ENCODE results near the gene CA10. TPM values are rescaled to one million over a fixed set of nuclear protein-coding genes. Genes with fewer than 3 reads are reported as not detected.

Gene CA10
- total RNA-seq, 1 donor from 2014 or later: 1.3 TPM

DNA sequence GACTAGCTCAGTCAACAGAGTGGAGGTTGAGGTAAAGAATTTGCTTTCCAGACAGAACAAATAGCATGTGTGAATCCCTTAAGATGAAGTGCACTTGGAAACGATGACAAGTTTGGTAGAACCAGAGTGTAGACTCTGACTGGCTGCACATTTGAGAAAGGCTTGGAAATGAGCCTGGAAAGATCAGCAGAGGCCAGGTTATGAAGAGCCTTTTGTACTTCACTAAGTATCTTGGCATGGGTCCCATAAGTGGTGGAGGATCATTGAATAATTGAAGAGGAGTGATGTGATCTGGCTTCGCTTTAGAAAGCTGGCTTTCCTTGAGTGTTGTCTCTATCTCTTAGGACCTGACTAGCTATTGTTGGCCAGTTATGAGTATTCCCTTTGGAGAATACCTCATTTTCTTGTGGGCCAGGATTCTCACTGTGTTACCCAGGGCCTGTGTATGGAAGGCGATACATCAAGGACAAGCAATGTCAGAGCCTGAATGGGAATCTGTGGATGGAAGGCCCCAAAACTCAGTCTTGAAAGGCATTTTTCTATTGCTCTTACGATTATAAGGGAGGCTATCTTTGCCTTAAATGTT lies 568.4 kb downstream of the CA10 start:
- Mint-ChIP-seq H3K4me3 (ENCODE audit: unreplicated experiment) (no peak overlapping the region), H3K4me1 (ENCODE audit: low read depth, unreplicated experiment) (no peaks in the 10 kb centered on the region), H3K36me3 (ENCODE audit: unreplicated experiment) (peaks cover 5% of the 10 kb centered on the region), H3K9me3 (ENCODE audit: unreplicated experiment) (no peaks in the 10 kb centered on the region), H3K27me3 (ENCODE audit: unreplicated experiment) (no peaks in the 10 kb centered on the region), H3K27ac (ENCODE audit: unreplicated experiment) (no peak overlapping the region)
- no peak for TF ChIP-seq CTCF (IDR thresholded peaks at IDR 0.05; ENCODE audit: partially characterized antibody, unreplicated experiment)
- DNase-seq: no peak

DNA sequence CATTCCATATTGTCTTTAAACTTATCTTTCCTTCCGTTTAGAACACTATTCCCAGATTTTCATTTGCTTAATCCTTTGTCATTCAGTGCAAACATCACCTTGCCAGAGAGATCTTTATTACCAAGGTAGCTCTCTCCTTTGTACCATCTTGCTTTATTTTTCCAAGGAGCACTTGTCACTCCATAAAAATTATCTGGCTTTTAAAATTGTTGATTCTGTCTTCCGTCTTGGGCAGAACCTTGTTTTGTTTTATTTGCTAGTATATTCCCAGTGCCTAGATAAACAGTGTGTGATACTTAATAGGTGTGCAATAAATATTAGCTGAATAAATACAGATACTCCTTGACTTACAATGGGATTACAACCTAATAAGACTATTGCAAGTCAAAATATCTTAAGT lies 570.5 kb downstream of the CA10 start:
- H3K27me3 Mint-ChIP-seq (ENCODE audit: unreplicated experiment): no peaks in the 10 kb centered on the region
- no peaks in the 10 kb centered on the region for H3K9me3 Mint-ChIP-seq (ENCODE audit: unreplicated experiment)
- H3K36me3 Mint-ChIP-seq (ENCODE audit: unreplicated experiment): peaks cover 5% of the 10 kb centered on the region
- H3K4me3 Mint-ChIP-seq (ENCODE audit: unreplicated experiment): no peak overlapping the region
- H3K27ac Mint-ChIP-seq (ENCODE audit: unreplicated experiment): no peak overlapping the region
- H3K4me1 Mint-ChIP-seq (ENCODE audit: low read depth, unreplicated experiment): no peaks in the 10 kb centered on the region
- TF ChIP-seq CTCF (IDR thresholded peaks at IDR 0.05; ENCODE audit: partially characterized antibody, unreplicated experiment): no peak
- no peak for DNase-seq

DNA sequence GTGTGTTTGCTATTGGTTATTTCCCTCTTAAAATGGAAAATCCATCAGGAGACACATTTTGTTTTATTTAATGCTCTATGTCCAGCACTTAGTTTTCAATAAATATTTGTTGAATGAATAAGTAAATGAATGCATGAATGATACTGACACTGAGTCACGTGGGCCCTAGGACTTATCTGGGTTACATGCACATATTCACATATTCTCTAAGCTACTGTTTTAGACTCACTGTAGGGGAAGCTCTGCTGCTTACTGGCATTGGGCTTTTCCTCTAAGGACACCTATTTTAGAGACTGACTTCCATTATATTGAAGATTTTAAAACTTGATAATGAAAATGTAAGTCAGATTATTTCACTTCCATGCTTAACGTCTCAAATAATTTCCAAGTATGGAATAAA lies 571.0 kb downstream of the CA10 start:
- TF ChIP-seq CTCF (IDR thresholded peaks at IDR 0.05; ENCODE audit: partially characterized antibody, unreplicated experiment): no peak
- Mint-ChIP-seq H3K4me3 (ENCODE audit: unreplicated experiment) (no peak overlapping the region), H3K27ac (ENCODE audit: unreplicated experiment) (no peak overlapping the region), H3K9me3 (ENCODE audit: unreplicated experiment) (no peaks in the 10 kb centered on the region), H3K4me1 (ENCODE audit: low read depth, unreplicated experiment) (no peaks in the 10 kb centered on the region), H3K36me3 (ENCODE audit: unreplicated experiment) (peaks cover 5% of the 10 kb centered on the region), H3K27me3 (ENCODE audit: unreplicated experiment) (no peaks in the 10 kb centered on the region)
- no peak for DNase-seq

GRCh38 chr17:51585514-51586104 lies 572.9 kb downstream of the CA10 start:
- peak; percentile 40 for DNase-seq
- Mint-ChIP-seq H3K27me3 (ENCODE audit: unreplicated experiment) (no peaks in the 10 kb centered on the region), H3K27ac (ENCODE audit: unreplicated experiment) (no peak overlapping the region), H3K4me1 (ENCODE audit: low read depth, unreplicated experiment) (no peaks in the 10 kb centered on the region), H3K4me3 (ENCODE audit: unreplicated experiment) (no peak overlapping the region), H3K36me3 (ENCODE audit: unreplicated experiment) (peaks cover 5% of the 10 kb centered on the region), H3K9me3 (ENCODE audit: unreplicated experiment) (no peaks in the 10 kb centered on the region)
- TF ChIP-seq CTCF (IDR thresholded peaks at IDR 0.05; ENCODE audit: partially characterized antibody, unreplicated experiment): peak; percentile 30

DNA sequence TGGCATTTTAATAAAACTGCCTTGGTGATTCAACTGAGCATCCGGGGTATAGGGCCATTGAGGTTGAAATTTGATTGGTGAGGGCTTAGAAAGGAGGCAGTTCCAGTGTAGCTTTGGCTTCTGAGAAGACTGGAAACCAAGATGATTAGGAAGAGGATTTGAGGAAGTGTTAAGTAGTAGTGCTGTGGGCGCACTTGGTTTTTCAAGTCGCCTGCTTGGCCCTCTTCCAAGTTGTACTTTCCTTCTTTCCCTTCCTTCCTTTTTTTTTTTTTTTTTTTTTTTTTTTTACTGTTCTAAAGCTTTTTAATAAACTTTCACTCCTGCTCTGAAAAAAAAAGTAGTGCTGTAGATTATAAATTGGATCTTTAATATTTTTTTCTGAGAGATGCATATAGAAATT lies 577.6 kb downstream of the CA10 start:
- H3K4me1 Mint-ChIP-seq (ENCODE audit: low read depth, unreplicated experiment): no peaks in the 10 kb centered on the region
- no peak for TF ChIP-seq CTCF (IDR thresholded peaks at IDR 0.05; ENCODE audit: partially characterized antibody, unreplicated experiment)
- H3K36me3 Mint-ChIP-seq (ENCODE audit: unreplicated experiment): peaks cover 5% of the 10 kb centered on the region
- H3K27ac Mint-ChIP-seq (ENCODE audit: unreplicated experiment): no peak overlapping the region
- H3K27me3 Mint-ChIP-seq (ENCODE audit: unreplicated experiment): no peaks in the 10 kb centered on the region
- no peak overlapping the region for H3K4me3 Mint-ChIP-seq (ENCODE audit: unreplicated experiment)
- DNase-seq: no peak
- H3K9me3 Mint-ChIP-seq (ENCODE audit: unreplicated experiment): no peaks in the 10 kb centered on the region

All from glutamatergic neuron (in vitro differentiated cells).